DND-41 (cell line): ENCODE measurements around the gene PPP1R14C.

Experiments
- ATAC-seq: fragments of 200-7000 bp; cut with Tn5 transposase; 3 replicates; pipeline ENCODE4 v1.9.1; 2021; ENCODE audit warnings: low read depth; ENCODE audit not compliant: insufficient read depth
- DNase-seq: peaks from one replicate; pipeline ENCODE4 v3.0.0-alpha.2; 2020
- H2AFZ ChIP-seq: 2 replicates; pipeline ENCODE4 v1.6.0; 2012; ENCODE audit warnings: low read depth, low read length
- H3K27ac ChIP-seq: 2 replicates; pipeline ENCODE4 v1.5.1; 2012; ENCODE audit warnings: low read length, inconsistent platforms
- H3K27me3 ChIP-seq: fragments of 200-600 bp; sonication (generic); 2 replicates; pipeline ENCODE4 v1.6.0; 2012; ENCODE audit warnings: low read length, mild to moderate bottlenecking, inconsistent platforms; ENCODE audit not compliant: insufficient read depth, poor library complexity
- H3K36me3 ChIP-seq: 2 replicates; pipeline ENCODE4 v1.5.1; 2012; ENCODE audit warnings: low read length, inconsistent platforms; ENCODE audit not compliant: insufficient read depth
- H3K4me1 ChIP-seq: 2 replicates; pipeline ENCODE4 v1.5.1; 2012; ENCODE audit warnings: mild to moderate bottlenecking, low read length; ENCODE audit not compliant: insufficient read depth
- H3K4me2 ChIP-seq: 2 replicates; pipeline ENCODE4 v1.6.0; 2012; ENCODE audit warnings: mild to moderate bottlenecking, moderate library complexity, low read length, inconsistent platforms; ENCODE audit not compliant: insufficient read depth
- H3K4me3 ChIP-seq, 2 experiments: fragments of 200-600 bp in 1 of 2; shearing (Covaris generic) in 1 of 2; 2 replicates each; pipeline ENCODE4 v1.5.1; 2012 to 2016; ENCODE audit warnings: inconsistent platforms in 2 of 2, low read length in 2 of 2, mild to moderate bottlenecking in 2 of 2, low read depth in 1 of 2, moderate library complexity in 1 of 2
- H3K79me2 ChIP-seq: 2 replicates; pipeline ENCODE4 v1.6.0; 2012; ENCODE audit warnings: low read length, inconsistent platforms; ENCODE audit not compliant: insufficient read depth
- H3K9ac ChIP-seq: 2 replicates; pipeline ENCODE4 v1.6.0; 2012; ENCODE audit warnings: low read depth, mild to moderate bottlenecking, inconsistent platforms, low read length, moderate library complexity
- H3K9me3 ChIP-seq: 2 replicates; pipeline ENCODE4 v1.5.1; 2012; ENCODE audit warnings: low read length, moderate library complexity, mild to moderate bottlenecking, inconsistent platforms; ENCODE audit not compliant: insufficient read depth, severe bottlenecking
- H4K20me1 ChIP-seq: 2 replicates; pipeline ENCODE4 v1.6.0; 2012; ENCODE audit warnings: low read length; ENCODE audit not compliant: insufficient read depth
- EZH2 ChIP-seq: IDR thresholded peaks from 3 replicates; pipeline ENCODE4 v1.6.1; 2012; ENCODE audit warnings: borderline replicate concordance, low read depth, mild to moderate bottlenecking, moderate library complexity, low read length, inconsistent platforms; ENCODE audit not compliant: severe bottlenecking
- TF ChIP-seq, protein P1 (sequence below): IDR thresholded peaks from 2 replicates; pipeline ENCODE4 v1.5.1; 2012; ENCODE audit warnings: borderline replicate concordance, low read length, moderate library complexity, mild to moderate bottlenecking; ENCODE audit not compliant: poor library complexity, severe bottlenecking; ENCODE audit errors: extremely low read depth

The PPP1R14C gene

DNA sequence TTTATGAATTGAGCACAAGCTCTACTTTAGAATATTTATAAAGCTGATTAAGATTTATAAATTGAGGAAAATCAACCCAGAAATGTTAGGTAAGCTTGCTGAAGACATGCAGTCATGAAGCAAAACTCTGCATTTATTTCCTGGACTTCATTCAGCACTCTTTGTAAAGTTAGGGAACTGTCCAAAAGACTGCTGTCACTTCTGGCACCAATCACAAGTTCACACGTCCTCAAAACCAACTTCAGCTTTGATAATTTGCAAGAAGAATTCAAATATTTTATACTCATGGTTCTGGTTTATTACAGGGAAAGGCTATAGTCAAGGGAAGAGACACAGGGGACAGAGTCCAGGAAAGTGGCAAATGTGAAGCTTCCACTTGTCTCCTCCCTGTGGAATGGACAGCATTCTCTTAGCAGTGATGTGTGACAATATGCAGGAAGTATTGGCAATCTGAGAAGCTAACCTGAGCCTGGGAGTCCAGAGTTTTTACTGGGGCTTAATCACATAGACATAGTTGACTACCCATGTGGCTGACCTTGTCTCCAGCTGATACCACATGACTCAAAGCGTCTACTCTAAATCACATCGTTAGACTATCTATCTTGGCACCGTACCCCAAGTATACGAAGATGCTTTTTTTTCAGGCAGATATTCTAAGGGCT lies 85.4 kb downstream of the PPP1R14C start:
- DNase-seq (no peak), ATAC-seq (no peak)
- no peak overlapping the region for H3K9ac ChIP-seq
- no peak overlapping the region for H2AFZ ChIP-seq
- no peak overlapping the region for H3K4me2 ChIP-seq
- no peak for TF ChIP-seq EZH2
- TF ChIP-seq, protein P1, sequence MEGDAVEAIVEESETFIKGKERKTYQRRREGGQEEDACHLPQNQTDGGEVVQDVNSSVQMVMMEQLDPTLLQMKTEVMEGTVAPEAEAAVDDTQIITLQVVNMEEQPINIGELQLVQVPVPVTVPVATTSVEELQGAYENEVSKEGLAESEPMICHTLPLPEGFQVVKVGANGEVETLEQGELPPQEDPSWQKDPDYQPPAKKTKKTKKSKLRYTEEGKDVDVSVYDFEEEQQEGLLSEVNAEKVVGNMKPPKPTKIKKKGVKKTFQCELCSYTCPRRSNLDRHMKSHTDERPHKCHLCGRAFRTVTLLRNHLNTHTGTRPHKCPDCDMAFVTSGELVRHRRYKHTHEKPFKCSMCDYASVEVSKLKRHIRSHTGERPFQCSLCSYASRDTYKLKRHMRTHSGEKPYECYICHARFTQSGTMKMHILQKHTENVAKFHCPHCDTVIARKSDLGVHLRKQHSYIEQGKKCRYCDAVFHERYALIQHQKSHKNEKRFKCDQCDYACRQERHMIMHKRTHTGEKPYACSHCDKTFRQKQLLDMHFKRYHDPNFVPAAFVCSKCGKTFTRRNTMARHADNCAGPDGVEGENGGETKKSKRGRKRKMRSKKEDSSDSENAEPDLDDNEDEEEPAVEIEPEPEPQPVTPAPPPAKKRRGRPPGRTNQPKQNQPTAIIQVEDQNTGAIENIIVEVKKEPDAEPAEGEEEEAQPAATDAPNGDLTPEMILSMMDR, result no peak
- H3K27me3 ChIP-seq, result peaks cover 15% of the 10 kb centered on the region
- no peaks in the 10 kb centered on the region for H3K9me3 ChIP-seq
- H3K4me3 ChIP-seq, result no peak overlapping the region
- H3K27ac ChIP-seq, result no peak overlapping the region
- no peaks in the 10 kb centered on the region for H4K20me1 ChIP-seq
- H3K36me3 ChIP-seq, result no peaks in the 10 kb centered on the region
- H3K79me2 ChIP-seq, result no peaks in the 10 kb centered on the region
- H3K4me1 ChIP-seq, result no peaks in the 10 kb centered on the region

DNA sequence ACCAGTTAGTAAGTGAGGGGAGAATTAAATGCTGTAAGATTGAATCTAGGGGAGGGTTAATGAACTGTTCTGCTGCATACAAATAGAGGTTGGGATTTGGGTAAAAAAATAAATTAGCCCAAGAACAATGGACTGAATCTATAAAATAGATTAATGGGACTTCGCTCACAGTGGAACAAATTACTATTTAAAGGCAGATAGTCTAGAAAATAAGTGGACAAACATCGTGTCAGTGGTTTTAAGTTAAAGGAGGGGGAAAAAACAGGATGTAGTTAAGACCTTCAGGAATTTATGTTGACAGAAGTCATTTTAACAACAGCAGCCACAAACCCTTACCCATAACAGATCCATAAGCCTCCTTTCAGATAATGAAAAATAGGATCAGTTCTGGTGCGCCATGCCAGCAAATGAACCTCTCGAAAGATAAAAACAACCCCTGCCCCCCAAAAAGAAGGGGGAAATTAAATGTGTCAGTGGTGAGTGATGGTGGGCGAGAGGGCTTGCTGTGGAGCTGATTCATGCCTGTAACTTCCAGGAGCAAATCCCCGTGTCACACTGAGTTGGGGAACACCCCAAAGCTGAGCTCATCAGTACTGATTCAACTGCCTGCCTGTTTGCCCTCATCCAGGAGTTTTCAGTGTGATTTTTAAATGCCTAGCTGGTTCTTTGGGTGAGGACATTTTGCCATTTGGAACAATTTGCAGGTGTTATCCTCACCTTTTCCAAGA lies 86.8 kb downstream of the PPP1R14C start:
- Histone ChIP-seq H3K9me3 (no peaks in the 10 kb centered on the region), H3K27ac (no peak overlapping the region), H3K9ac (no peak overlapping the region), H3K36me3 (no peaks in the 10 kb centered on the region), H3K27me3 (peaks cover 15% of the 10 kb centered on the region), H3K4me3 (no peak overlapping the region), H3K79me2 (no peaks in the 10 kb centered on the region), H3K4me1 (no peaks in the 10 kb centered on the region), H3K4me2 (no peak overlapping the region), H4K20me1 (no peaks in the 10 kb centered on the region), H2AFZ (no peak overlapping the region)
- DNase-seq (no peak), ATAC-seq (no peak)
- no peak for TF ChIP-seq EZH2
- TF ChIP-seq, protein P1, result no peak

DNA sequence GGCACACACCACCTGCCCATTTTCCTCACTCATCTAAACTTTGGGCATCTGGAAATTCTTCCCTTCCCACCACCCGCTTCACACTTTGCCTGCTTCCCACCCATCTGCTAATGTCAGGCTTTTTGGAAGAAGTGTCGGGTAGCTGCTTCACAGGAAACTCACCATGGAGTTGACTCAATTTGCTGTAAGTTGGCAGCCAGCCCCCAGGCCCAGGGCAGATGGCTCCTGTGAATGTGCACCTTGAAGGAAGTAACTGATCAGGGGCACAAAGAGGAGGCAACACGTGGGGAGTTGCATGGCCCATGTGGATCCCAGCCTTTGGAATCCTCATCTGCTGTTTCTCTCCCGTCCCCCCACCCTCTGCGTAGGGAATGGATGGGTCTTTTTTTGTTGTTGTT lies 87.3 kb downstream of the PPP1R14C start:
- TF ChIP-seq, protein P1, result no peak
- TF ChIP-seq EZH2, result no peak
- no peak overlapping the region for H3K9ac ChIP-seq
- DNase-seq (no peak), ATAC-seq (no peak)
- no peaks in the 10 kb centered on the region for H4K20me1 ChIP-seq
- H2AFZ ChIP-seq, result no peak overlapping the region
- H3K27ac ChIP-seq, result no peak overlapping the region
- no peaks in the 10 kb centered on the region for H3K4me1 ChIP-seq
- H3K36me3 ChIP-seq, result no peaks in the 10 kb centered on the region
- H3K27me3 ChIP-seq, result peaks cover 15% of the 10 kb centered on the region
- H3K9me3 ChIP-seq, result no peaks in the 10 kb centered on the region
- no peaks in the 10 kb centered on the region for H3K79me2 ChIP-seq
- no peak overlapping the region for H3K4me2 ChIP-seq
- no peak overlapping the region for H3K4me3 ChIP-seq
